Transverse colon (tissue), 4 donors: ENCODE results near the gene OSBPL10. TPM values are rescaled to one million over a fixed set of nuclear protein-coding genes. Genes with fewer than 3 reads are reported as not detected.

Experiments used
- DNase-seq: peaks from one replicate; pipeline ENCODE4 v3.0.0-alpha.2; 2019
- H3K27ac ChIP-seq, 4 donors: fragments of 200-600 bp; sonication (generic); 2 replicates each; pipeline ENCODE4 v1.5.1; 2016 to 2018; ENCODE audit warnings: inconsistent platforms in 4 of 4
- H3K27me3 ChIP-seq: fragments of 200-600 bp; sonication (generic); 2 replicates; pipeline ENCODE4 v1.5.1; 2017; ENCODE audit warnings: inconsistent platforms
- H3K36me3 ChIP-seq, 4 donors: fragments of 200-600 bp; sonication (generic); 2 replicates each; pipeline ENCODE4 v1.5.1; 2017 to 2019; ENCODE audit warnings: inconsistent platforms in 4 of 4
- H3K4me1 ChIP-seq, 4 donors: fragments of 200-600 bp; sonication (generic); 2 replicates each; pipeline ENCODE4 v1.5.1; 2017 to 2020; ENCODE audit warnings: inconsistent platforms in 4 of 4
- H3K4me3 ChIP-seq, 4 donors: fragments of 200-600 bp; sonication (generic); 1 replicate in 1 of 4; 2 replicates in 3 of 4; pipeline versions ENCODE4 v1.5.1 to v1.6.1; 2017 to 2019; ENCODE audit warnings: inconsistent platforms in 4 of 4
- H3K9me3 ChIP-seq, 2 donors: fragments of 200-600 bp; sonication (generic); 2 replicates each; pipeline ENCODE4 v1.5.1; 2017 to 2019; ENCODE audit warnings: inconsistent platforms in 2 of 2
- EP300 ChIP-seq: sonication (generic); formaldehyde crosslinking; IDR thresholded peaks from one replicate; pipeline ENCODE4 v1.6.1; 2017; ENCODE audit warnings: antibody characterized with exemption, low read depth
- POLR2A ChIP-seq: fragments of 450-650 bp; IDR thresholded peaks from one replicate; pipeline ENCODE4 v1.6.1; 2016; ENCODE audit warnings: antibody characterized with exemption, mild to moderate bottlenecking, moderate library complexity
- POLR2AphosphoS5 ChIP-seq, 3 donors: sonication (generic); formaldehyde crosslinking; IDR thresholded peaks; one replicate each; pipeline ENCODE4 v1.6.1; 2016; ENCODE audit warnings: antibody characterized with exemption in 3 of 3
- WGBS, 2 donors: methylation state at CpG; one replicate each; pipeline ENCODE4 v1.1.5; 2018; ENCODE audit warnings: low coverage in 1 of 2; 5-methylcytosine and 5-hydroxymethylcytosine counted together
- in situ Hi-C, 4 donors: fragments of 200-750 bp; cut with MboI; loops; one replicate each; pipeline versions ENCODE4 v1.15.0 to v1.15.1; 2017; ENCODE audit warnings: low sequenced_read_pairs in 3 of 4, low pct_ligation_motif_present in 1 of 4, low pct_unique_long_range_greater_than_20kb in 1 of 4
- intact Hi-C: fragments of 100-400 bp; cut with DNase I; formaldehyde crosslinking; loops from one replicate; pipeline ENCODE4 v1.15.1; 2023; ENCODE audit warnings: low total_unique reads
- total RNA-seq, 4 donors: library from RNA; depleted of rRNA; stranded (reverse); fragments of >200 nt; gene quantifications; one replicate each; pipeline ENCODE4 v1.1.0, GENCODE V29; 2016
- TF ChIP-seq, protein P1 (sequence below), 5 experiments: fragments of 200-600 bp in 3 of 5; fragments of 450-650 bp in 2 of 5; sonication (generic) in 3 of 5; IDR thresholded peaks; 1 replicate in 2 of 5; 2 replicates in 3 of 5; pipeline ENCODE4 v1.5.1; 2016 to 2017; ENCODE audit warnings: antibody characterized with exemption in 5 of 5, inconsistent platforms in 3 of 5, mild to moderate bottlenecking in 2 of 5, moderate library complexity in 1 of 5

OSBPL10 gene
- total RNA-seq, 4 donors from 2014 or later, result 10.0 to 34.8 (median 19.5) TPM

GRCh38 chr3:31688984-31689383 is 292.1 kb downstream of the OSBPL10 start:
- H3K27ac ChIP-seq, result no peak overlapping the region
- in situ Hi-C loops (no loop called here), intact Hi-C loops (no loop called here)
- no peaks in the 10 kb centered on the region for H3K9me3 ChIP-seq
- no peaks in the 10 kb centered on the region for H3K36me3 ChIP-seq
- no peak overlapping the region for H3K4me3 ChIP-seq
- whole genome bisulfite sequencing, 2 donors, result 89 to 90% methylated on average over 1 of the region's 1 CpG
- DNase-seq, result no peak
- H3K4me1 ChIP-seq, result no peaks in the 10 kb centered on the region
- H3K27me3 ChIP-seq, result no peaks in the 10 kb centered on the region
- TF ChIP-seq EP300, result no peak
- no peak for TF ChIP-seq POLR2A
- TF ChIP-seq POLR2AphosphoS5 (IDR thresholded peaks at IDR 0.05), result no peak
- TF ChIP-seq, protein P1, sequence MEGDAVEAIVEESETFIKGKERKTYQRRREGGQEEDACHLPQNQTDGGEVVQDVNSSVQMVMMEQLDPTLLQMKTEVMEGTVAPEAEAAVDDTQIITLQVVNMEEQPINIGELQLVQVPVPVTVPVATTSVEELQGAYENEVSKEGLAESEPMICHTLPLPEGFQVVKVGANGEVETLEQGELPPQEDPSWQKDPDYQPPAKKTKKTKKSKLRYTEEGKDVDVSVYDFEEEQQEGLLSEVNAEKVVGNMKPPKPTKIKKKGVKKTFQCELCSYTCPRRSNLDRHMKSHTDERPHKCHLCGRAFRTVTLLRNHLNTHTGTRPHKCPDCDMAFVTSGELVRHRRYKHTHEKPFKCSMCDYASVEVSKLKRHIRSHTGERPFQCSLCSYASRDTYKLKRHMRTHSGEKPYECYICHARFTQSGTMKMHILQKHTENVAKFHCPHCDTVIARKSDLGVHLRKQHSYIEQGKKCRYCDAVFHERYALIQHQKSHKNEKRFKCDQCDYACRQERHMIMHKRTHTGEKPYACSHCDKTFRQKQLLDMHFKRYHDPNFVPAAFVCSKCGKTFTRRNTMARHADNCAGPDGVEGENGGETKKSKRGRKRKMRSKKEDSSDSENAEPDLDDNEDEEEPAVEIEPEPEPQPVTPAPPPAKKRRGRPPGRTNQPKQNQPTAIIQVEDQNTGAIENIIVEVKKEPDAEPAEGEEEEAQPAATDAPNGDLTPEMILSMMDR (IDR thresholded peaks at IDR 0.05), result no peak

- no peak for TF ChIP-seq POLR2A
- TF ChIP-seq, protein P1 (IDR thresholded peaks at IDR 0.05), result no peak
- no peak for TF ChIP-seq POLR2AphosphoS5 (IDR thresholded peaks at IDR 0.05)
- no peak for TF ChIP-seq EP300
- Histone ChIP-seq H3K4me3 (no peak overlapping the region), H3K9me3 (no peaks in the 10 kb centered on the region), H3K27ac (no peak overlapping the region), H3K36me3 (peaks cover 0 to 10% (median 0%) of the 10 kb centered on the region in 4 donors), H3K27me3 (no peaks in the 10 kb centered on the region), H3K4me1 (no peaks in the 10 kb centered on the region)
- 83 to 94% methylated on average over 3 to 6 of the region's 6 CpGs for WGBS, 2 donors
- in situ Hi-C loops, result no loop called here
- no peak for DNase-seq
- intact Hi-C loops, result no loop called here
These were observed 293.9 kb downstream of the OSBPL10 start for GRCh38 chr3:31687020-31687802.

GRCh38 chr3:31680072-31680870 is 300.8 kb downstream of the OSBPL10 start:
- in situ Hi-C loops (no loop called here), intact Hi-C loops (no loop called here)
- H3K4me3 ChIP-seq, result no peak overlapping the region
- no peaks in the 10 kb centered on the region for H3K27me3 ChIP-seq
- H3K9me3 ChIP-seq, result no peaks in the 10 kb centered on the region
- 70 to 91% methylated on average over 4 to 10 of the region's 10 CpGs for WGBS, 2 donors
- no peak overlapping the region for H3K27ac ChIP-seq
- H3K36me3 ChIP-seq, result peaks cover 0 to 10% (median 0%) of the 10 kb centered on the region in 4 donors
- TF ChIP-seq EP300 (no peak), POLR2AphosphoS5 (IDR thresholded peaks at IDR 0.05) (no peak), POLR2A (no peak)
- TF ChIP-seq, protein P1 (IDR thresholded peaks at IDR 0.05), result no peak
- DNase-seq, result no peak
- H3K4me1 ChIP-seq, result no peaks in the 10 kb centered on the region

- Histone ChIP-seq H3K36me3 (no peaks in the 10 kb centered on the region), H3K27ac (no peak overlapping the region), H3K27me3 (no peaks in the 10 kb centered on the region), H3K4me1 (peaks cover 0 to 3% (median 0%) of the 10 kb centered on the region in 4 donors), H3K4me3 (no peak overlapping the region), H3K9me3 (no peaks in the 10 kb centered on the region)
- TF ChIP-seq, protein P1 (IDR thresholded peaks at IDR 0.05), result no peak
- TF ChIP-seq POLR2AphosphoS5 (IDR thresholded peaks at IDR 0.05), result no peak
- TF ChIP-seq EP300, result no peak
- TF ChIP-seq POLR2A, result no peak
- DNase-seq, result no peak
- 91 to 97% methylated on average over 4 to 8 of the region's 8 CpGs for WGBS, 2 donors
- in situ Hi-C loops, result no loop called here
- intact Hi-C loops, result no loop called here
These were observed 304.5 kb downstream of the OSBPL10 start for GRCh38 chr3:31676556-31676955.
